ENCODE data around the gene DNAJC16.
A peak's percentile ranks its signal among the peaks of the same experiment; 100 is the strongest.
"Not testable (repeated sequence)": the region's sequence is repeated elsewhere in the genome, so short reads cannot be mapped to it uniquely, and the experiment has no call there.

DNAJC16 gene

DNA sequence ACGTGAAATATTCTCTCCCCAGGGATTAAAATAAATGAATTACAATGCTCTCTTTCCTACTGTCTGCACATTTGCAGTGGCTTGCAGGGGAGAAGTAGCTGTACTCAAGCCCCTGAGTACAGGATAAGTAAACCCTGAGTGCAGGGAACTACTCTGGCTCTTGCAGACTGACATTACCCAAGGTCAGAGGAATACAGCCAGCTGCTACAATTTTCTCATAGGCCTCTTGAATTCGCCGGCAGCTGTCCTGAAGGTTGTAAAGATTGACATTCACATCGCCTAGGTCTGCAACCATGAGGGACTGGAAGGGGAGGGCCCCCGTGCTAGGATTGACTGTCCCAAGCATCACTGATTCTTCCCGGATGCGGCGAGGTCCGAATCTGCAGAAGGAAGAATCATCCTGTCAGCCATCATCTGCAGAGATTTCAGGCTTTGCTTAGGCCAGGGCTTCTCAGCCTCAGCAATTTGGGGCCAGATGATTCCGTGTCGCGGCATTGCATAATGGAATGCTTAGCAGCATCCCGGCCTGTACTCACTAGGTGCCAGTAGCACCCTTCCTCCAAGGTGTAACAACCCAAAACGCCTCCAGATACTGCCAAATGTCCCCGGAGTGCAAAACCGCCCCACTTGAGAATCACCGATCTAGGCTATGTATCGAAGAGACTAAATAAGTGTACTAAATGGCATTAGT is 56.5 kb downstream of the DNAJC16 start:
- DNase-seq (ENCODE audit: low read depth), result no peak

GRCh38 chr1:15584489-15585363 is 58.1 kb downstream of the DNAJC16 start, which contains the start of gene AGMAT:
TSS of gene AGMAT (minus strand) at chr1:15585051. CDS start at chr1:15584967, 84 bp downstream.
- no peak for DNase-seq (ENCODE audit: low read depth)

DNA sequence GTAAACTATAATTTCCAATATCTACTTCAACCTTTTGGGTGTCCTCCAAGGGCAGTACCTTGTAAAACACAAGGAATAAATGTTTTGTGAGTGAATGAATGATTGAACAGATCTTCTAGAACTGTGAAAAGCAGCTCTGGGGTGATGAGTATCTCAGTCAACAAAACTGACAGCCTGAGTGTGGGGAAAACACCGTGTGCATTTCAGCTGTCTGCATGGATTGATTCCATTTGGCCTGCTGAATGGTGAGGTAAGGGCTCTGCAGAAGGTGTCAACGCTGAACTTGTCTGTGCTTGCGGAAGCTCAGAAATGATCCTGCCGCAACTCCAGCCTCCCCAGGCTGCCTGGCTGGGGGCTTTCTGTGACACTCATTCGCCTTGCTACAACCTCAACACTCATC is 65.6 kb downstream of the DNAJC16 start:
- no peak for DNase-seq (ENCODE audit: low read depth)

DNA sequence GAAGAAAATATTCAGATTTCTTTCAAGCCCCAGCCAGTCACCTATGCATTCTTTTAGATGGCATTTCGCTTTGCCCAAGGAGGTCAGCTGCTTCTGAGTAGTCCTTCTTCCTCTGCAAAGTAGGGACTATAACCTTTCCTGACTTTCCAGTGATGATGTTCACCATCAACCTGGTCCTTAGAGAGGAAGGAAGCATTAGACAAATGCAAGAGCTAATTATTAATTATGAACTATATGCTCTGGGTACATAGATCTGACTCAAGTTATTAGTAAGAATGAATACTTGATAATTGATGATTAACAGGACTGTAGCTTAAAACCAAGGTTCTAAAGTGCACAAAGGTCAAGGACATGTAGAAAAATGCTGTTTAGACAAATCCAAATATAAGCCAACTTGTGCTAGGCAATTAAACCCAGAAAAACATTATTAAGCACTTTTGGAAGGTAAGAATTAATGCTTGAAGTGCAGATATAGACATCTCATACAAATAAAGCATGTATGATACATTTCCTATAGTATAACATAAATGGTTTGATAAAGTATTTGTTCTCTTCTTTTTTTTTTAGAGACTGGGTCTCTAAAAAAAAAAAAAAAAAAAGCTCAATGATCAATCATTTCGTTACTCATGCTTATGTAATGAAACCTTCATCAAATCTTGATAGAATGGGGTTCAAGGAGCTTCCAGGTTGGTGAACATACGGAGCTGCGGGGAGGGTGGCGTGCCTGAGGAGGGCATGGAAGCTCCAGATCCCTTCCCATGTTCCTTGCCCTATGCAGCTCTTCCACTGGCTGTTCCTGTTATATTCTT is 69.4 kb downstream of the DNAJC16 start:
- DNase-seq (ENCODE audit: low read depth), result no peak

GRCh38 chr1:15598436-15598835 is 71.8 kb downstream of the DNAJC16 start:
- no peak for DNase-seq (ENCODE audit: low read depth)

GRCh38 chr1:15603050-15603965 is 76.7 kb downstream of the DNAJC16 start:
- peak; percentile 85 for DNase-seq (ENCODE audit: low read depth)

DNA sequence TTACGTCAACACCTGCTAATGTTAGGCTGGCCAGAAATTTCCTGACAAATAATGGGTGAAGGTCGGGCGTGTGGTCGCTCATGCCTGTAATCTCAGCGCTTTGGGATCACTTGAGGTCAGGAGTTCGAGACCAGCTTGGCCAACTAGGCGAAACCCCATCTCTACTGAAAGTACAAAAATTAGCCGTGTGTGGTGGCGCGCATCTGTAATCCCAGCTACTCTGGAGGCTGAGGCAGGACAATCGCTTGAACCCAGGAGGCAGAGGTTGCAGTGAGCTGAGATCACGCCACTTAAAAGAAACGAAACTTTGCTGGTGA is 77.3 kb downstream of the DNAJC16 start:
- DNase-seq (ENCODE audit: low read depth), result not testable (repeated sequence)

GRCh38 chr1:15604400-15604799 is 77.8 kb downstream of the DNAJC16 start:
- DNase-seq (ENCODE audit: low read depth), result not testable (repeated sequence)

DNA sequence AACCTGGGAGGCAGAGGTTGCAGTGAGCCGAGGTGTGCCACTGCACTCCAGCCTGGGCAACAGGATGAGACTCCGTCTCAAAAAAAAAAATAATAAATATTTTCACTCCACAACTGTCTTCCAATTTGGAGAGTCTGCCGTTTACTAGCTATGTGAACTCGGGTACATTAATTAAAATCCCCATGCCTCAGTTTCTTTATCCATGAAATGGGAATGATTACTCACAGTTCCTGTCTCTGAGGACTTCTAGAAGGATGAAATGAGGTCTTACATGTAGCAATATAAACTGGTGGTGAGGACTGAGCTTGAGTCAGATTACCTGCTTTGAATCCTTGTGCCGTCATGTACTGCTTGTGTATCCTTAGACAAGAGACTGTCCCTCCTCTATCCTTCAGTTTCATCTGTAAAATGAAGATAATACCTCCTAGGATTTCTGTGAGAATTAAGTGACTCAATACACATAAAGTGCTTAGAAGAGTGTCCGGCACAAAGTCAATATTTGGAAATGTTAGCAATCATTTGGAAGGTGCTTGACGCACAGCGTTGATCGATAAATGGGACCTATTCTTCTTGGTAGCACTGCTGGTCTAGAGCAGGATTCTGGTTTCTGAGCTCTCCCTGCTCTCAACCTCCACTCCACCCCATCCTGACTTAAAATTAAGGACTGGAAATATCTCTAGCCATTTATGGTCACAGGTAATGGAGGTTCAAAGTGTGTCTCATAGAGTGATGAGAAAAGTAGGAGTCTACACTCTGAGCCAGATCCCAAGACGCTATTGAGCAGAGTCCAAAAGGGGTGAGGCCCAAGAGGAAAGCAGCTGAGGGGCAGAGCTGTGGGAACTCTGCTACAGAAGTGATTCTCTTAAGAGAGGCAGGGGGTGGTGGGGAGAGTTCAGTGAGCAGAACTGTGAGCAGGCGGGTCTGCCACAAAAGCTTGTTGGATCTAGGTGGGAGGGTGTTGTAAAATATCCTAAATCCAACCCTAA is 79.0 kb downstream of the DNAJC16 start:
- no peak for DNase-seq (ENCODE audit: low read depth)

- DNase-seq (ENCODE audit: low read depth), result no peak
Measured at GRCh38 chr1:15609631-15610030, 83.0 kb downstream of the DNAJC16 start.

DNA sequence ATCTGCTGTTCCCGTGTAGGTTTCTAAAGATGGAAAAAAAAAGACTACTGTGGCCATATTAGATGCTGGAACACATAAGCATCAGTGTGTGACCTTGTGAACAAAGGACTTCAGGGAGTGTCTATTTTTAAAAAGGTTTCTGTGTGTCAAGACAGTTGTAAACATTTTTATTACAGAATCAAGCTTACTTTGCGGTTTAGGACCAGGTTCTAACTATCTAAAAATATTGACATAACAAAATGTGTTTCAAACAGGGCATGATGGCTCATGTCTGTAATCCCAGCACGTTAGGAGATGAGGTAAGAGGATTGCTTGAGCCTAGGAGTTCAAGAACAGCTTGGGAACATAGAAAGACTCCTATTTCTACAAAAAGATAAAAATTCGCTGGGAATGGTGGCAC is 83.5 kb downstream of the DNAJC16 start:
- no peak for DNase-seq (ENCODE audit: low read depth)

DNA sequence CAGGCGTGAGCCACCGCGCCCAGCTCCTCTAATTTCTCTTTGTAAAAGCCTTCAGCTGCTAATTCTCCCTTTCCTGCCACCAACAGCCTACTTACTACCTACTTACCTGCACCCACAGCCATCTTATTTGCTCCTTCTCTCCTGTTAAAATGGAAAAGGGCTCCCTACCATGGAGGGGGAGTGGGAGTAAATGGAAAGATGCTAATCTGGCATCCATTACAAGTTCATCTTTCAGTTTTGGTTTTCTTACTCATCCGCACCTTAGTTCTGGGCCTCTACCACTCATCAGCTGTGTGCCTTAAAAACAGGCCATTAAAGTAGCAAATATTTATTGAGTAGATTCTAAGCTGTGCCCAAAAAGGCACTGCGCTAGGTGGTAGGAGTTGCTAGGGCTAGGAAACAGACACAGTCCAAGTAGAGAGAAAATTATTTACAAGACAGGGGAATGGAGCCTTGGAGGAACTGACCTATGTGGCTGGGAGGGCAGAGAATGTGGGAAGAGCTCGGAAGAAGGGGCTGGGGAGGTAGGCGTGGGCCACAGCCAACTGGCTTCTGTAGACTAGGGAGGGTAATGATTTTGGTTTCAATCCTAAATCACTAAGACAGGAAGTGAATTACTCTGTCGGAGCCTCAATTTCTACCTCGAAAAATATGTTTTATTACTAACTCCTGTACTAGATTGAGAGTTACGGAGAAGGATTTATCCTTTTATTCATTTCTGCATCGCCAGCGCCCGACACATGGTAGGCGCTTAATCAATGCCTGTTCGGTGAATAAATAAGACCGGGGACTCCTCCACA is 89.9 kb downstream of the DNAJC16 start:
- DNase-seq (ENCODE audit: low read depth), result no peak

DNA sequence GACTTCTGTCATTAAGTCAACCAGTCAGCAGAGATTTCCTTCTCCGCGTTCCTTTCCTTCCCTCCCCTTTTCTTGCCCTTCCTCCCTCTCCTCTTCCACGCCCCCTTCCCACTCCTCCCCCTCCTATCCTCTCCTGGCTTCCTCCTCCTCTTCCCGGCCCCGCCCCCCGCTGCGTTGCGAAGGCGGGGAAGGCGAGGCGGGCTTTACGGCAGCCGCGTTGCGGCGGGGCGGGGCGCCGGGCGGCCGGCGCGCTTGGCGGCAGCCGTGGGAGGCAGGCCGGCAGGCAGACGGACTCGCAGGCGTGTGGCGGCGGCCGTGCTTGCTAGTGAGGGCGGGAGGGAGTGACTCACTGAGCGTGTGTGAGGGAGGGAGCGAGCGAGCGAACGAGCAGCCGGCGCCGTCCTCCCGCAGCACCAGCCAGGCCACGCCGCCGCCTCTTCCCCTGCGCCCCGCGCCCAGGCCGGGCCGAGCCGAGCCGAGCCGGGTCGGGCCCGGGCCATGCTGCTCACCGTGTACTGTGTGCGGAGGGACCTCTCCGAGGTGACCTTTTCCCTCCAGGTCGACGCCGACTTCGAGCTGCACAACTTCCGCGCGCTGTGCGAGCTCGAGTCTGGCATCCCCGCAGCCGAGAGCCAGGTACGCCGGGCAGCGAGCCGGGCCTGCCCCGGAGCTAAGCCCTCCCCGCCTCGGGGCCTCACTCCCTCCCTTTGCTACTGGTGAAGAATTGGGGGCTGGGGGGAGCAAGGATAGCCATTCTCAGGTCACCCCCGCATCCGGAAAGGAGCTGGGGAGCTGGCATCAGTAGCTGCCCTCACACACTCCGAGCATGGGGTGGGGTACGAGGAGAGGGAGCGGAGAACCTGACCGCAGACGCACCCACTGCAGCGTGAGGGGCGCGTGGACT is 90.8 kb downstream of the DNAJC16 start, which contains the start of gene DDI2:
Gene DDI2 (plus strand): TSS at position 286 of the 904 bp plus-strand sequence. CDS start 213 bp downstream, at position 499.
- peak; percentile 94 for DNase-seq (ENCODE audit: low read depth)

GRCh38 chr1:15618077-15618654 is 91.5 kb downstream of the DNAJC16 start:
- DNase-seq (ENCODE audit: low read depth), result no peak

GRCh38 chr1:15618655-15619525 is 92.2 kb downstream of the DNAJC16 start:
- DNase-seq (ENCODE audit: low read depth), result no peak

DNA sequence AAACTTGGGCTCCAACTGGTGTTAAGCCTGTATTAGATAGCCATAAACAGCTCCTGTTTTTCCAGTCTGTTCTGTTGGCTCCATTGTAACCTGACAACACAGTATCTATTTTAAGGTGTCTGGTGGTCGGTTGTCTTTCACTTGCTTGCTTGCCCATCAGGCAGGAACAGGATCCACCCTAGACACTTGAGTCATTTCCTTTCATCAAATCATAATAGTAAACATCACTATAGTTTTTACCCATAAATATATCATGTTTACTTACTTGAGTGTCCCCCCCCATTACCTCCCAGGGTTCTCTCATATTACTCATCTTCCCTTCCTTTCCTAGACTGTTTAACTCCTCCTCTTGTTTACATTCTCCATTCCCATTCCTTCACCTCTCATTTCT is 93.5 kb downstream of the DNAJC16 start:
- DNase-seq (ENCODE audit: low read depth), result no peak

All from T-helper 22 cell (primary cell).